Fibroblast of mammary gland (primary cell): ENCODE measurements around the gene COPA.
"Not testable (repeated sequence)": the region's sequence is repeated elsewhere in the genome, so short reads cannot be mapped to it uniquely, and the experiment has no call there.

Experiments used
- DNase-seq: peaks from one replicate; pipeline ENCODE4 v3.0.0-alpha.2; 2010; ENCODE audit warnings: low read depth
- H3K4me3 ChIP-seq: 2 replicates; pipeline ENCODE4 v1.5.1; 2011; ENCODE audit warnings: low read depth, mild to moderate bottlenecking, low read length, moderate library complexity; ENCODE audit not compliant: control insufficient read depth
- TF ChIP-seq, protein P1 (sequence below): conservative IDR thresholded peaks from 2 replicates; pipeline ENCODE4 v1.5.1; 2011; ENCODE audit warnings: low read depth, low read length, inconsistent platforms; ENCODE audit not compliant: control insufficient read depth, insufficient read depth

COPA gene

GRCh38 chr1:160293020-160293968 is 49.8 kb downstream of the COPA start:
- H3K4me3 ChIP-seq, result no peak overlapping the region
- TF ChIP-seq, protein P1, sequence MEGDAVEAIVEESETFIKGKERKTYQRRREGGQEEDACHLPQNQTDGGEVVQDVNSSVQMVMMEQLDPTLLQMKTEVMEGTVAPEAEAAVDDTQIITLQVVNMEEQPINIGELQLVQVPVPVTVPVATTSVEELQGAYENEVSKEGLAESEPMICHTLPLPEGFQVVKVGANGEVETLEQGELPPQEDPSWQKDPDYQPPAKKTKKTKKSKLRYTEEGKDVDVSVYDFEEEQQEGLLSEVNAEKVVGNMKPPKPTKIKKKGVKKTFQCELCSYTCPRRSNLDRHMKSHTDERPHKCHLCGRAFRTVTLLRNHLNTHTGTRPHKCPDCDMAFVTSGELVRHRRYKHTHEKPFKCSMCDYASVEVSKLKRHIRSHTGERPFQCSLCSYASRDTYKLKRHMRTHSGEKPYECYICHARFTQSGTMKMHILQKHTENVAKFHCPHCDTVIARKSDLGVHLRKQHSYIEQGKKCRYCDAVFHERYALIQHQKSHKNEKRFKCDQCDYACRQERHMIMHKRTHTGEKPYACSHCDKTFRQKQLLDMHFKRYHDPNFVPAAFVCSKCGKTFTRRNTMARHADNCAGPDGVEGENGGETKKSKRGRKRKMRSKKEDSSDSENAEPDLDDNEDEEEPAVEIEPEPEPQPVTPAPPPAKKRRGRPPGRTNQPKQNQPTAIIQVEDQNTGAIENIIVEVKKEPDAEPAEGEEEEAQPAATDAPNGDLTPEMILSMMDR, result no peak
- DNase-seq, result peak; percentile 20

DNA sequence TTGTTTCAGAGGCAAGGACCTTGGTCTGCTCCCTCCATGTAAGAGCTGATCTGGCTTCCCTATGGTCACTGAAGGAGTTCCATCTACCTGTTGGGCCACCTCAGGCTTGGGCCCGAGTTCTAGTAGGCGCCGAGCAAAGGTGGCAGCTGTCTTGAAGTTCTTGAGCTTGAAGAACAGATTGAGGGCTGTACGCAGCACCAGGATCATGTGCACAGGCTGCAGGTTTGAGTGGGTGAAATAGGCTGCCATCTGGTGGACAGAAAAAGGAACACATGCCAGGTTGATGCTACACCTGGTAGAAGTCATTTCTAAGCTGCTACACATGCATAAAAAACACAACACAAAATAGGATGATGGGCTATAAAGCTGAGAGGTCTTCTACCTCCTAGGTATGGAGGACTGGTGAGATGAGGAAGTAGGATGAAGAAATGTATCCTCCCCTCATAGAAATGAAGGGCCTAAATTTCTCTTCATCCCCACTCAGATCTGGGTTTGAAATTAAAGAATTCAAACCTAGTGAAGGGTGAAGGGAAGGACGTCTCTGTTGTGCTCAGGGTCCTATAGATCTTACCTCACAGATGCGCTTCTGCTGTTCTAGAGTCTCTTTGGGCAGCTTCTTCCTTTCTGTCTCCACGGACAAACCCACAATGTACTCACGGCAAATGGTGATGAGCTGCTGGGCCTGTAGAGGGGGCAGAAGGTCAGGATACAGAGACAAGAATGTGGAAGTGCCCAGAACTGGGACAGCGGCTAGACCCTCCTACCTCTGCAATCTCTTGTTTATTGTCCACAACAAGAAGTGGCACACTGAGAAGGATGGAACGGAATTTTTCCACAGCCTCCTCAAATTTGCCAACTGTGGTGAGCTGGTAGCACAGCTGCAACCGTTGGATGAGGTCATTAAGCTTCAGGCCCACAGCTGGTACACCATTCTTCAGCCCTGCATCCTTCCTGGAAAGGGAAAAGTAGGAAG is 51.5 kb downstream of the COPA start:
- TF ChIP-seq, protein P1, result peak; percentile 80
- peak; percentile 76 for DNase-seq
- H3K4me3 ChIP-seq, result no peak overlapping the region

- not testable (repeated sequence) for DNase-seq, H3K4me3 ChIP-seq
These were observed 55.3 kb downstream of the COPA start for GRCh38 chr1:160287769-160288168.

DNA sequence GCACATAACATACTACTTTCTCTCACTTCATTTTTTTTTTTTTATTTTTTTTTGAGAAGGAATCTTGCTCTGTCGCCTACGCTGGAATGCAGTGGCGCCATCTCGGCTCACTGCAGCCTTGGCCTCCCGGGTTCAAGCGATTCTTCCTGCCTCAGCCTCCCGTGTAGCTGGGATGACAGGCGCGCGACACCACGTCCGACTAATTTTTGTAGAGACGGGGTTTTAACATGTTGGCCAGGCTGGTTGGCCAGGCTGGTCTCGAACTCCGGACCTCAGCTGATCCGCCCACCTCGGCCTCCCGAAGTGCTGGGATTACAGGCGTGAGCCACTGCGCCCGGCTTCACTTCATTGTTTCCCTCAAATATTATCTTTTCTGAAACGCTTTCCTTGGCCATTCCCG is 57.5 kb downstream of the COPA start:
- TF ChIP-seq, protein P1, result no peak
- no peak for DNase-seq
- H3K4me3 ChIP-seq, result peak overlapping the region; percentile 94

GRCh38 chr1:160284782-160285344 is 58.2 kb downstream of the COPA start, which contains the start of gene PEX19:
TSS of gene PEX19 (minus strand) at chr1:160285133. CDS start at chr1:160285124, 9 bp downstream.
- TF ChIP-seq, protein P1, result no peak
- peak within 1 kb of the TSS; percentile 94 for H3K4me3 ChIP-seq
- DNase-seq, result peak; percentile 92

GRCh38 chr1:160284220-160284781 is 58.7 kb downstream of the COPA start:
- TF ChIP-seq, protein P1, result no peak
- H3K4me3 ChIP-seq, result peak overlapping the region; percentile 94
- DNase-seq, result peak; percentile 93
